C4-2B (cell line): Measurements from ENCODE around the gene CNTN4.

Source experiments
- ZFX ChIP-seq: fragments of 450-650 bp; IDR thresholded peaks from 2 replicates; pipeline ENCODE4 v1.6.1; 2017
- TF ChIP-seq, protein P1 (sequence below): fragments of 450-650 bp; conservative IDR thresholded peaks from 2 replicates; pipeline ENCODE4 v1.5.1; 2017; ENCODE audit warnings: mild to moderate bottlenecking

- TF ChIP-seq, protein P1, sequence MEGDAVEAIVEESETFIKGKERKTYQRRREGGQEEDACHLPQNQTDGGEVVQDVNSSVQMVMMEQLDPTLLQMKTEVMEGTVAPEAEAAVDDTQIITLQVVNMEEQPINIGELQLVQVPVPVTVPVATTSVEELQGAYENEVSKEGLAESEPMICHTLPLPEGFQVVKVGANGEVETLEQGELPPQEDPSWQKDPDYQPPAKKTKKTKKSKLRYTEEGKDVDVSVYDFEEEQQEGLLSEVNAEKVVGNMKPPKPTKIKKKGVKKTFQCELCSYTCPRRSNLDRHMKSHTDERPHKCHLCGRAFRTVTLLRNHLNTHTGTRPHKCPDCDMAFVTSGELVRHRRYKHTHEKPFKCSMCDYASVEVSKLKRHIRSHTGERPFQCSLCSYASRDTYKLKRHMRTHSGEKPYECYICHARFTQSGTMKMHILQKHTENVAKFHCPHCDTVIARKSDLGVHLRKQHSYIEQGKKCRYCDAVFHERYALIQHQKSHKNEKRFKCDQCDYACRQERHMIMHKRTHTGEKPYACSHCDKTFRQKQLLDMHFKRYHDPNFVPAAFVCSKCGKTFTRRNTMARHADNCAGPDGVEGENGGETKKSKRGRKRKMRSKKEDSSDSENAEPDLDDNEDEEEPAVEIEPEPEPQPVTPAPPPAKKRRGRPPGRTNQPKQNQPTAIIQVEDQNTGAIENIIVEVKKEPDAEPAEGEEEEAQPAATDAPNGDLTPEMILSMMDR = no peak
- no peak for TF ChIP-seq ZFX
These were observed 695.3 kb downstream of the CNTN4 start for GRCh38 chr3:2793987-2794386.
